GM12878 (cell line): ENCODE results near the gene SSUH2. TPM values are rescaled to one million over a fixed set of nuclear protein-coding genes. Genes with fewer than 3 reads are reported as not detected.

Experiments used
- ATAC-seq: fragments of 200-7000 bp; cut with Tn5 transposase; 3 replicates; pipeline ENCODE4 v1.9.1; 2020; ENCODE audit warnings: mild to moderate bottlenecking, moderate library complexity
- BruUV-seq: library from RNA; stranded (reverse); fragments of 400-500 nt; replicated peaks from 2 replicates; lab custom pipeline; 2021; lab: Mats Ljungman, UMichigan
- CTCF ChIA-PET: fragments of 300-600 bp; sonication (Branson Sonifier 250); formaldehyde crosslinking; extraction: SDS; loops from one replicate; lab custom pipeline; 2021; ENCODE audit warnings: inconsistent platforms; lab: Yijun Ruan, JAX
- POLR2A ChIA-PET: fragments of 350-600 bp; formaldehyde crosslinking; extraction: SDS; loops from one replicate; lab custom pipeline; 2021; ENCODE audit warnings: inconsistent platforms; lab: Charles Lee
- RAD21 ChIA-PET: fragments of 300-600 bp; sonication (Branson Sonifier 250); formaldehyde crosslinking; loops from one replicate; lab custom pipeline; 2023; ENCODE audit warnings: antibody characterized with exemption; ENCODE audit not compliant: unreplicated experiment; lab: Charles Lee
- SMC1A ChIA-PET: fragments of 300-600 bp; sonication (Branson Sonifier 250); formaldehyde crosslinking; loops from one replicate; lab custom pipeline; 2023; ENCODE audit not compliant: unreplicated experiment, uncharacterized antibody; lab: Charles Lee
- DNase-seq: peaks from one replicate; pipeline ENCODE4 v3.0.0-alpha.2; 2011; ENCODE audit warnings: low read depth, low spot score
- FAIRE-seq: peaks from 3 replicates; lab custom pipeline; 2011; peaks lifted over from hg19 to GRCh38; lab: Jason Lieb, UNC
- H2AFZ ChIP-seq: 2 replicates; pipeline ENCODE4 v1.6.0; 2011; ENCODE audit warnings: low read depth, low read length, control low read depth; ENCODE audit not compliant: control insufficient read depth
- H3K27ac ChIP-seq: 2 replicates; pipeline ENCODE4 v1.5.1; 2011; ENCODE audit warnings: control low read depth; ENCODE audit not compliant: control insufficient read depth, insufficient read depth
- H3K27me3 ChIP-seq, 2 experiments: replicated peaks in 1 of 2; 2 replicates each; pipeline versions ENCODE4 v1.6.0 to v1.6.1; 2011; ENCODE audit warnings: low read length in 1 of 2; ENCODE audit not compliant: control insufficient read depth in 2 of 2, insufficient read depth in 2 of 2
- H3K36me3 ChIP-seq, 2 experiments: 2 replicates each; pipeline ENCODE4 v1.5.1; 2011; ENCODE audit warnings: low read length in 1 of 2; ENCODE audit not compliant: control insufficient read depth in 2 of 2, insufficient read depth in 2 of 2
- H3K4me1 ChIP-seq: 2 replicates; pipeline ENCODE4 v1.6.1; 2011; ENCODE audit warnings: mild to moderate bottlenecking, low read length, moderate library complexity, mixed read lengths; ENCODE audit not compliant: control insufficient read depth, insufficient read depth
- H3K4me2 ChIP-seq: 2 replicates; pipeline ENCODE4 v1.6.0; 2011; ENCODE audit warnings: control low read depth; ENCODE audit not compliant: control insufficient read depth, insufficient read depth
- H3K4me3 ChIP-seq: fragments of 200-600 bp; sonication (generic); 2 replicates; pipeline ENCODE4 v1.5.1; 2016
- H3K79me2 ChIP-seq: 2 replicates; pipeline ENCODE4 v1.6.0; 2011; ENCODE audit warnings: low read length; ENCODE audit not compliant: control insufficient read depth, insufficient read depth
- H3K9ac ChIP-seq: 2 replicates; pipeline ENCODE4 v1.8.0; 2011; ENCODE audit warnings: low read length, control low read depth, mixed read lengths; ENCODE audit not compliant: control insufficient read depth, insufficient read depth
- H3K9me3 ChIP-seq: replicated peaks from 3 replicates; pipeline ENCODE4 v1.5.1; 2011; ENCODE audit warnings: mild to moderate bottlenecking, low read length; ENCODE audit not compliant: control insufficient read depth, insufficient read depth
- H4K20me1 ChIP-seq: 2 replicates; pipeline ENCODE4 v1.6.0; 2011; ENCODE audit not compliant: control insufficient read depth, insufficient read depth
- CBX3 ChIP-seq: fragments of 200-600 bp; sonication (generic); IDR thresholded peaks from 2 replicates; pipeline ENCODE4 v1.6.1; 2016; ENCODE audit warnings: low read depth, borderline replicate concordance
- GABPA ChIP-seq: IDR thresholded peaks from 2 replicates; pipeline ENCODE4 v1.6.1; 2014; ENCODE audit warnings: antibody characterized with exemption, low read depth, mild to moderate bottlenecking, inconsistent platforms
- HCFC1 ChIP-seq: fragments of 150-350 bp; IDR thresholded peaks from 2 replicates; pipeline ENCODE4 v1.6.1; 2014; ENCODE audit warnings: low read length
- KLF5 ChIP-seq: fragments of 450-650 bp; IDR thresholded peaks from 2 replicates; pipeline ENCODE4 v1.6.1; 2014; ENCODE audit warnings: mild to moderate bottlenecking; ENCODE audit not compliant: partially characterized antibody
- POU2F2 ChIP-seq: IDR thresholded peaks from 3 replicates; pipeline ENCODE4 v1.6.1; 2011; ENCODE audit warnings: low read depth, mild to moderate bottlenecking, low read length, borderline replicate concordance
- ZBED1 ChIP-seq: IDR thresholded peaks from 2 replicates; pipeline ENCODE4 v1.6.1; 2016; ENCODE audit warnings: borderline replicate concordance
- WGBS: methylation state at CpG from one replicate; pipeline ENCODE4 v1.1.6; 2016; ENCODE audit warnings: low lambda C conversion rate; ENCODE audit not compliant: insufficient replicate concordance, insufficient coverage; ENCODE audit errors: missing lambda C conversion rate; 5-methylcytosine and 5-hydroxymethylcytosine counted together
- in situ Hi-C: fragments of 300-500 bp; cut with MboI; formaldehyde crosslinking; loops from 9 replicates; pipeline ENCODE4 v1.14.3; 2018; ENCODE audit warnings: mixed read lengths
- intact Hi-C: fragments of 100-400 bp; cut with micrococcal nuclease; formaldehyde crosslinking; loops from one replicate; pipeline ENCODE4 v1.14.2; 2022; ENCODE audit not compliant: unreplicated experiment
- polyA plus RNA-seq, 11 experiments: library from polyadenylated mRNA; depleted of rRNA in 4 of 11; unstranded in 6 of 11; stranded (reverse) in 5 of 11; fragments of >200 nt; fragmentation: Nextera tagmentation in 4 of 11; fragmentation: Illumina TruSeq in 1 of 11; extraction: Ambion mirVana in 4 of 11; extraction: Trizol in 1 of 11; gene quantifications; 1 replicate in 1 of 11; 2 replicates in 10 of 11; pipeline versions ENCODE4 v1.2.1 to v1.2.3, GENCODE V29; 2011 to 2016; ENCODE audit warnings: inconsistent platforms in 2 of 11, missing spikeins in 2 of 11, low read depth in 1 of 11
- total RNA-seq, 4 experiments: library from RNA; depleted of rRNA in 3 of 4; stranded (reverse); fragments of >200 nt in 3 of 4; fragmentation: Illumina TruSeq in 1 of 4; extraction: Trizol in 1 of 4; gene quantifications; 2 replicates each; pipeline versions ENCODE4 v1.2.1 to v1.2.3, GENCODE V29; 2013 to 2021
- TF ChIP-seq, protein P1 (sequence below): IDR thresholded peaks from 2 replicates; pipeline ENCODE4 v1.6.1; 2012; ENCODE audit warnings: low read depth, low read length, improper control_type of control experiment
- TF ChIP-seq, protein P2 (sequence below): fragments of 450-650 bp; formaldehyde crosslinking; IDR thresholded peaks from 2 replicates; pipeline ENCODE4 v1.4.0; 2022; ENCODE audit warnings: mild to moderate bottlenecking, moderate library complexity

SSUH2 gene
- total and polyA plus RNA-seq, 10 of the 15 experiments (the other 5 are each of a cell fraction or from before 2014, with no cell fraction given), result 0.09 to 0.26 TPM; not detected in 8

DNA sequence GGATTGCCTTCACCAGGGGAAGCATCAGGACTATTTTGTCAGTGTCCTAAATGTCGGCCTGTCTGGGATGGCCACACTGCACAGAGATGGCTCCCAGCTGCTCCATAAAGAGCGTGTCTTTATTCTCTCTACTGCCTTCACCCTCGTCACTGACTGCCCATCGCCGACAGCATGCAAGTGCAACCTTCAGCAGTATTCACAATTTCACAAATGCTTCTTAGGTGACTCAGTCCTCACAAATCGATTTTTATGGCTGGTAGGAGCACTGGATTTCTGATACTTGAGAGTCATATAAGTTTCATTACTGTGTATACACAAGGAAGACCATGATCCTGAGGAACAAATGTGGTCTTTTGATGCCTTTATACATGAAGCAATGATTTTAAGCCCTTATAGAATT lies 1.1 kb upstream of the SSUH2 start:
- Histone ChIP-seq H3K27ac (no peak overlapping the region), H3K4me1 (no peaks in the 10 kb centered on the region), H3K79me2 (no peaks in the 10 kb centered on the region), H3K9ac (no peak overlapping the region), H3K4me3 (no peak overlapping the region), H3K27me3 (peaks cover 0 to 2% of the 10 kb centered on the region in 2 experiments; a peak in 2 of 4 replicates), H3K36me3 (no peaks in the 10 kb centered on the region), H4K20me1 (no peaks in the 10 kb centered on the region), H3K4me2 (no peak overlapping the region)
- RAD21 ChIA-PET, result no interaction called here
- no peak for FAIRE-seq
- SMC1A ChIA-PET, result no interaction called here
- WGBS, result 18% methylated on average over 6 of the region's 6 CpGs
- DNase-seq, result no peak
- intact Hi-C loops, result no loop called here
- ATAC-seq, result no peak
- TF ChIP-seq ZBED1 (no peak), KLF5 (no peak), CBX3 (no peak), GABPA (no peak), POU2F2 (no peak), HCFC1 (no peak)
- TF ChIP-seq, protein P1, sequence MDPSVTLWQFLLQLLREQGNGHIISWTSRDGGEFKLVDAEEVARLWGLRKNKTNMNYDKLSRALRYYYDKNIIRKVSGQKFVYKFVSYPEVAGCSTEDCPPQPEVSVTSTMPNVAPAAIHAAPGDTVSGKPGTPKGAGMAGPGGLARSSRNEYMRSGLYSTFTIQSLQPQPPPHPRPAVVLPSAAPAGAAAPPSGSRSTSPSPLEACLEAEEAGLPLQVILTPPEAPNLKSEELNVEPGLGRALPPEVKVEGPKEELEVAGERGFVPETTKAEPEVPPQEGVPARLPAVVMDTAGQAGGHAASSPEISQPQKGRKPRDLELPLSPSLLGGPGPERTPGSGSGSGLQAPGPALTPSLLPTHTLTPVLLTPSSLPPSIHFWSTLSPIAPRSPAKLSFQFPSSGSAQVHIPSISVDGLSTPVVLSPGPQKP, result no peak
- TF ChIP-seq, protein P2, sequence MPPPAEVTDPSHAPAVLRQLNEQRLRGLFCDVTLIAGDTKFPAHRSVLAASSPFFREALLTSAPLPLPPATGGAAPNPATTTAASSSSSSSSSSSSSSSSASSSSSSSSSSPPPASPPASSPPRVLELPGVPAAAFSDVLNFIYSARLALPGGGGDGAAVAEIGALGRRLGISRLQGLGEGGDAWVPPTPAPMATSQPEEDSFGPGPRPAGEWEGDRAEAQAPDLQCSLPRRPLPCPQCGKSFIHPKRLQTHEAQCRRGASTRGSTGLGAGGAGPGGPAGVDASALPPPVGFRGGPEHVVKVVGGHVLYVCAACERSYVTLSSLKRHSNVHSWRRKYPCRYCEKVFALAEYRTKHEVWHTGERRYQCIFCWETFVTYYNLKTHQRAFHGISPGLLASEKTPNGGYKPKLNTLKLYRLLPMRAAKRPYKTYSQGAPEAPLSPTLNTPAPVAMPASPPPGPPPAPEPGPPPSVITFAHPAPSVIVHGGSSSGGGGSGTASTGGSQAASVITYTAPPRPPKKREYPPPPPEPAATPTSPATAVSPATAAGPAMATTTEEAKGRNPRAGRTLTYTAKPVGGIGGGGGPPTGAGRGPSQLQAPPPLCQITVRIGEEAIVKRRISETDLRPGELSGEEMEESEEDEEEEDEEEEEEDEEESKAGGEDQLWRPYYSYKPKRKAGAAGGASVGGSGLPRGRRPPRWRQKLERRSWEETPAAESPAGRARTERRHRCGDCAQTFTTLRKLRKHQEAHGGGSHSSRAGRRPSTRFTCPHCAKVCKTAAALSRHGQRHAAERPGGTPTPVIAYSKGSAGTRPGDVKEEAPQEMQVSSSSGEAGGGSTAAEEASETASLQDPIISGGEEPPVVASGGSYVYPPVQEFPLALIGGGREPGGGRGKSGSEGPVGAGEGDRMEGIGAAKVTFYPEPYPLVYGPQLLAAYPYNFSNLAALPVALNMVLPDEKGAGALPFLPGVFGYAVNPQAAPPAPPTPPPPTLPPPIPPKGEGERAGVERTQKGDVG (CRISPR knock-in tag), result no peak
- TF ChIP-seq, all 136 proteins: peak for 0
- ChIA-PET POLR2A (no interaction called here), CTCF (interaction anchor here (0.7 to 1.4 kb wide), 2 partner anchors 18 to 203 kb away, joined by 3 to 6 read pairs; no protein-coding TSS in a partner anchor)
- in situ Hi-C loops, result no loop called here
- Histone ChIP-seq H2AFZ (no peak overlapping the region), H3K9me3 (no peaks in the 10 kb centered on the region)
- BruUV-seq, result no TSS peak
